Pancreas (tissue), 10 donors: ENCODE data around the gene SLC26A9. TPM values are rescaled to one million over a fixed set of nuclear protein-coding genes. Genes with fewer than 3 reads are reported as not detected.
"Not testable (repeated sequence)": the region's sequence is repeated elsewhere in the genome, so short reads cannot be mapped to it uniquely, and the experiment has no call there.

Experiments
- ATAC-seq, 4 donors: fragments of 200-7000 bp; cut with Tn5 transposase; one replicate each; pipeline versions ENCODE4 v1.8.0 to v1.9.1; 2020; ENCODE audit warnings: mild to moderate bottlenecking in 4 of 4, moderate library complexity in 4 of 4
- DNase-seq, 6 donors: peaks; one replicate each; pipeline ENCODE4 v3.0.0-alpha.2; 2020
- FAIRE-seq: peaks from 2 replicates; lab custom pipeline; 2012; peaks lifted over from hg19 to GRCh38; lab: Jason Lieb, UNC
- H3K27ac ChIP-seq, 4 donors: fragments of 200-600 bp; sonication (generic); 1 replicate in 3 of 4; 2 replicates in 1 of 4; pipeline versions ENCODE4 v1.5.0 to v1.8.0; 2020
- H3K27me3 ChIP-seq, 4 donors: fragments of 200-600 bp; one replicate each; pipeline ENCODE4 v1.8.0; 2021
- H3K36me3 ChIP-seq, 3 donors: fragments of 200-600 bp; sonication (generic) in 1 of 3; one replicate each; pipeline versions ENCODE4 v1.5.0 to v1.8.0; 2020 to 2021
- H3K4me1 ChIP-seq, 3 donors: fragments of 200-600 bp; one replicate each; pipeline ENCODE4 v1.8.0; 2021
- H3K4me3 ChIP-seq, 4 donors: fragments of 200-600 bp; sonication (generic) in 2 of 4; one replicate each; pipeline versions ENCODE4 v1.5.0 to v1.8.0; 2020 to 2021
- H3K9me3 ChIP-seq, 4 donors: fragments of 200-600 bp; one replicate each; pipeline ENCODE4 v1.8.0; 2021
- WGBS, 2 donors: extraction: QIAGEN DNeasy Blood & Tissue Kit; methylation state at CpG; one replicate each; pipeline ENCODE4 v1.1.7; 2013; 5-methylcytosine and 5-hydroxymethylcytosine counted together
- intact Hi-C, 3 donors: fragments of 100-400 bp; cut with DNase I; formaldehyde crosslinking; loops; one replicate each; pipeline versions ENCODE4 v1.11.1 to v1.14.2; 2022
- polyA plus RNA-seq, 2 donors: library from polyadenylated mRNA; stranded (reverse); fragments of 200-250 nt; gene quantifications; one replicate each; pipeline ENCODE4 v1.2.3, GENCODE V29; 2013
- total RNA-seq, 6 donors: library from RNA; stranded (reverse); fragmentation: NEBNext Ultra II Directional in 4 of 6; extraction: Animal tissue kit (Norgen Biotek cat#: 25700) in 4 of 6; gene quantifications; one replicate each; pipeline versions ENCODE4 v1.2.1 to v1.2.4, GENCODE V29; 2021 to 2023
- TF ChIP-seq, protein P1 (sequence below), 4 donors: fragments of 200-600 bp; sonication (generic) in 3 of 4; IDR thresholded peaks; one replicate each; pipeline versions ENCODE4 v1.5.0 to v1.8.0; 2021; ENCODE audit warnings: antibody characterized with exemption in 4 of 4
- donor health status: healthy with polysubstance abuse.
- donor health status: DM: no; HTN: no; CAD: no; lungs with moderate emphysema.
- donor health status: DM: no; HTN: no; CAD: no.
- donor health status: control.
- donor health status: control.
- donor health status: Bipolar disorder and iron deficiency.
- donor health status: DM: yes; HTN: yes; CAD: no.
- donor health status: DM: no; HTN: no; CAD: no.
- donor health status: DM: no; HTN: no; CAD: no.
- donor health status: DM: yes; HTN: yes; CAD: no.

SLC26A9 gene
- total and polyA plus RNA-seq, 8 donors: 0.56 to 6.5 (median 1.2) TPM

- 5 to 9% methylated on average over 4 of the region's 4 CpGs for WGBS, 2 donors
- Histone ChIP-seq H3K4me3 (no peak overlapping the region), H3K27me3 (no peaks in the 10 kb centered on the region), H3K9me3 (no peaks in the 10 kb centered on the region), H3K4me1 (peaks cover 16 to 36% (median 29%) of the 10 kb centered on the region in 3 donors), H3K27ac (peak overlapping the region in 3 of 4 donors; percentile 5 to 27 (median 9)), H3K36me3 (no peaks in the 10 kb centered on the region)
- no peak for FAIRE-seq
- DNase-seq: peak in 5 of 6 donors; percentile 40 to 83 (median 74)
- ATAC-seq: peak; percentile 43 to 80 (median 58)
- intact Hi-C loops: loop anchor here in 2 of 3 donors (10.0 kb wide), 1 partner anchor 119 kb away; no protein-coding TSS in a partner anchor
- TF ChIP-seq, protein P1, sequence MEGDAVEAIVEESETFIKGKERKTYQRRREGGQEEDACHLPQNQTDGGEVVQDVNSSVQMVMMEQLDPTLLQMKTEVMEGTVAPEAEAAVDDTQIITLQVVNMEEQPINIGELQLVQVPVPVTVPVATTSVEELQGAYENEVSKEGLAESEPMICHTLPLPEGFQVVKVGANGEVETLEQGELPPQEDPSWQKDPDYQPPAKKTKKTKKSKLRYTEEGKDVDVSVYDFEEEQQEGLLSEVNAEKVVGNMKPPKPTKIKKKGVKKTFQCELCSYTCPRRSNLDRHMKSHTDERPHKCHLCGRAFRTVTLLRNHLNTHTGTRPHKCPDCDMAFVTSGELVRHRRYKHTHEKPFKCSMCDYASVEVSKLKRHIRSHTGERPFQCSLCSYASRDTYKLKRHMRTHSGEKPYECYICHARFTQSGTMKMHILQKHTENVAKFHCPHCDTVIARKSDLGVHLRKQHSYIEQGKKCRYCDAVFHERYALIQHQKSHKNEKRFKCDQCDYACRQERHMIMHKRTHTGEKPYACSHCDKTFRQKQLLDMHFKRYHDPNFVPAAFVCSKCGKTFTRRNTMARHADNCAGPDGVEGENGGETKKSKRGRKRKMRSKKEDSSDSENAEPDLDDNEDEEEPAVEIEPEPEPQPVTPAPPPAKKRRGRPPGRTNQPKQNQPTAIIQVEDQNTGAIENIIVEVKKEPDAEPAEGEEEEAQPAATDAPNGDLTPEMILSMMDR (IDR thresholded peaks at IDR 0.05): no peak
These were observed 29.7 kb downstream of the SLC26A9 start for GRCh38 chr1:205913451-205914154.

DNA sequence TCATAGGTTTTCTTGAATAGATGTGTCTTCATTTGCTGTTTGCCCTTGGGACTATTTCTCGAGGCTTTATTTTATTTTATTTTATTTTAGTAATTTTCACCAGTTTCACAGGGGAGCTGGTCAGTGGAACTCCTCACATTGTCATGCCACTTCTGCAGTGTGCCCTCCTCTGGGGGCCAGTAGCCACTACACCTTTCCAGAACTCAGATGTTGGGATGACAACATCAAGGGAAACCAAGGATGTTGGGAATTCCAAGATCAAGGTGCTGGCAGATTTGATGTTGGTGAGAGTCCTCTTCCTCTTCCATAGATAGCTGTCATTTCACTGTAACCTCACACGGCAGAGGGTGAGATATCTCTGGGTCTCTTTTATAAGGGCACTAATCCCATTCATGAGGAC lies 35.5 kb downstream of the SLC26A9 start:
- DNase-seq: peak in 1 of 6 donors; percentile 46

GRCh38 chr1:205905095-205905494 lies 38.2 kb downstream of the SLC26A9 start:
- WGBS, 2 donors: 59 to 69% methylated on average over 2 to 3 of the region's 3 CpGs

More for the DNA sequence above, 35.5 kb downstream of the SLC26A9 start:
- TF ChIP-seq, protein P1 (IDR thresholded peaks at IDR 0.05): peak; percentile 26 to 56 (median 42)
- Histone ChIP-seq H3K27me3 (no peaks in the 10 kb centered on the region), H3K4me1 (no peaks in the 10 kb centered on the region), H3K36me3 (no peaks in the 10 kb centered on the region), H3K27ac (no peak overlapping the region), H3K4me3 (no peak overlapping the region), H3K9me3 (no peaks in the 10 kb centered on the region)
- intact Hi-C loops: no loop called here
- 22 to 38% methylated on average over 2 of the region's 2 CpGs for WGBS, 2 donors
- FAIRE-seq (no peak), ATAC-seq (peak; percentile 53 to 88 (median 82))

DNA sequence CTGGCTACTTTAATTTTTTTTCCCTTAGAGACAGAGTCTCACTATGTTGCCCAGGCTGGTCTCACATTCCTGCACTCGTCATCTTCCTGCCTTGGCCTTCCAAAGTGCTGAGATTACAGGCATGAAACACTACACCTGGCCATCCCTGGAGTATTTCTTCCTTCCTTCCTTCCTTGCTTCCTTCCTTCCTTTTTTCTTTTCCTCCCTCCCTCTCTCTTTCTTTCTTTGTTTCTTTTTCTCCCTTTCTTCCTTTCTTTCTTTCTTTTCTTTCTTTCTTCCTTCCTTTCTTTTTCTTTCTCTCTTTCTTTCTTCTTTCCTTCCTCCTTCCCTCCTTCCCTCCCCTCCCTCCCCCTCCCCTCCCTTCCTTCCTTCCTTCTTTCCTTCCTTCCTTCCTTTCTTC lies 46.9 kb downstream of the SLC26A9 start:
- FAIRE-seq: no peak
- no peak for DNase-seq
- H3K4me3 ChIP-seq: no peak overlapping the region
- H3K27me3 ChIP-seq: no peaks in the 10 kb centered on the region
- H3K4me1 ChIP-seq: no peaks in the 10 kb centered on the region
- no peak overlapping the region for H3K27ac ChIP-seq
- H3K9me3 ChIP-seq: no peaks in the 10 kb centered on the region
- ATAC-seq: no peak
- H3K36me3 ChIP-seq: no peaks in the 10 kb centered on the region
- WGBS, 2 donors: 85 to 94% methylated on average over 1 of the region's 1 CpG
- TF ChIP-seq, protein P1 (IDR thresholded peaks at IDR 0.05): no peak
- intact Hi-C loops: no loop called here

More at GRCh38 chr1:205905095-205905494, 38.2 kb downstream of the SLC26A9 start:
- intact Hi-C loops, H3K27ac ChIP-seq, H3K9me3 ChIP-seq, ATAC-seq, H3K27me3 ChIP-seq, FAIRE-seq, H3K4me1 ChIP-seq, DNase-seq, H3K36me3 ChIP-seq, H3K4me3 ChIP-seq: not testable (repeated sequence)

DNA sequence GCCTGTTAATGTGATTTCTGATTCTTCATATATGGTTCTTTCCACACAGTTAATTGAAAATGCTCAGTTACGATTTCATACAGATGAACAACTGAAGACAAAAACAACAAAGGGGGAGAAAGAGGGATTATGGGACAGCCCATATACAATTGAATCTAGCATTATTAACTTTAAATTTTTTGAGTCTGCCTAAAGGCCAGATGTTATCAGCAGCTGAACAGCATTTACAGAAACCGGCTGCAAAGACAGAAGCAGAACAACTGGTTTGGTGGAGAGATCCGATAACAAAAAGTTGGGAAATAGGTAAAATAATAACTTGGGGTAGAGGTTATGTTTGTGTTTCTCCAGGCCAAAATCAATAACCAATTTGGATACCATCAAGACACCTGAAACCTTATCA lies 49.1 kb downstream of the SLC26A9 start:
- intact Hi-C loops, DNase-seq, H3K4me1 ChIP-seq, ATAC-seq, H3K36me3 ChIP-seq, H3K27ac ChIP-seq, H3K27me3 ChIP-seq, H3K4me3 ChIP-seq, H3K9me3 ChIP-seq, FAIRE-seq: not testable (repeated sequence)
- 44 to 54% methylated on average over 3 of the region's 3 CpGs for WGBS, 2 donors

DNA sequence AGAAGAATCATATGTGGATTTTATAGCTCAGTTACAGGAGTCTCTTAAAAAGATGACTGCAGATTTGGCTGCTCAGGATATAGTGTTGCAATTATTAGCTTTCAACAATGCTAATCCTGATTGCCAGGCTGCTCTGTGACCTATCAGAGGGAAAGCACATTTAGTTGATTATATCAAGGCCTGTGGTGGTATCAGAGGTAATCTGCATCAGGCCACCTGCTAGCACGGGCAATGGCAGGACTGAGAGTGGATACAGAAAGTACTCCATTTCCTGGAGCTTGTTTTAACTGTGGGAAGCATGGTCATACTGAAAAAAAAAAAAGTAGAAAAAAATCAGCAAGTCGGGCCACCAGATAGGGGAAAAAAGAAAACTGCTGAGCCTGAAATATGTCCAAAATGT lies 51.1 kb downstream of the SLC26A9 start:
- ATAC-seq, FAIRE-seq, H3K36me3 ChIP-seq, H3K27ac ChIP-seq, H3K4me1 ChIP-seq, H3K4me3 ChIP-seq, H3K27me3 ChIP-seq, DNase-seq, intact Hi-C loops, H3K9me3 ChIP-seq: not testable (repeated sequence)
- WGBS, 2 donors: 37 to 50% methylated on average over 2 of the region's 2 CpGs

- H3K36me3 ChIP-seq, FAIRE-seq, H3K4me3 ChIP-seq, DNase-seq, intact Hi-C loops, H3K4me1 ChIP-seq, ATAC-seq, H3K9me3 ChIP-seq, H3K27me3 ChIP-seq, H3K27ac ChIP-seq: not testable (repeated sequence)
- WGBS, 2 donors: 72 to 82% methylated on average over 2 of the region's 2 CpGs
These were observed 51.8 kb downstream of the SLC26A9 start for GRCh38 chr1:205891481-205891880.

DNA sequence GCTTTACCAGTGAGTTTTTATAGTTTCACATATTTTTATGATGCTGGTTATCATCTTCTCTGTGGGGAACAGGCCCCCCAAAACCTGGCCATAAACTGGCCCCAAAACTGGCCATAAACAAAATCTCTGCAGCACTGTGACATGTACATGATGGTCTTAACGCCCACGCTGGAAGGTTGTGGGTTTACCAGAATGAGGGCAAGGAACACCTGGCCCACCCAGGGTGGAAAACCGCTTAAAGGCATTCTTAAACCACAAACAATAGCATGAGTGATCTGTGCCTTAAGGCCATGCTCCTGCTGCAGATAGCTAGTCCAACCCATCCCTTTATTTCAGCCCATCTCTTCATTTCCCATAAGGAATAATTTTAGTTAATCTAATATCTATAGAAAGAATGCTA lies 52.6 kb downstream of the SLC26A9 start:
- H3K4me1 ChIP-seq, H3K36me3 ChIP-seq, DNase-seq, H3K9me3 ChIP-seq, FAIRE-seq, H3K27ac ChIP-seq, ATAC-seq, H3K27me3 ChIP-seq, intact Hi-C loops, H3K4me3 ChIP-seq: not testable (repeated sequence)
- 94 to 98% methylated on average over 3 of the region's 3 CpGs for WGBS, 2 donors

- H3K27ac ChIP-seq, H3K4me3 ChIP-seq, DNase-seq, H3K4me1 ChIP-seq, FAIRE-seq, H3K36me3 ChIP-seq, intact Hi-C loops, ATAC-seq, H3K27me3 ChIP-seq, H3K9me3 ChIP-seq: not testable (repeated sequence)
- 71 to 77% methylated on average over 3 of the region's 3 CpGs for WGBS, 2 donors
These were observed 53.5 kb downstream of the SLC26A9 start for GRCh38 chr1:205889706-205890105.
